BLaER1 treated with 17β-estradiol and CSF1 and Interleukin-3, amounts not matched to agents 10 nM and 100 nM (cell line): ENCODE measurements around the gene THUMPD3.
A peak's percentile ranks its signal among the peaks of the same experiment; 100 is the strongest.

ENCODE experiments used
- H3K27ac ChIP-seq, 11 experiments: shearing (Covaris generic); formaldehyde crosslinking; 2 replicates each; pipeline ENCODE4 v1.8.1; 2022
- H3K27me3 ChIP-seq, 11 experiments: shearing (Covaris generic); formaldehyde crosslinking; 2 replicates each; pipeline ENCODE4 v1.8.1; 2022
- H3K36me3 ChIP-seq, 11 experiments: shearing (Covaris generic); formaldehyde crosslinking; 2 replicates each; pipeline ENCODE4 v1.8.1; 2022
- H3K4me1 ChIP-seq, 10 experiments: shearing (Covaris generic); formaldehyde crosslinking; 2 replicates each; pipeline ENCODE4 v1.8.1; 2022
- H3K4me2 ChIP-seq, 11 experiments: shearing (Covaris generic); formaldehyde crosslinking; 2 replicates each; pipeline ENCODE4 v1.8.1; 2022
- H3K4me3 ChIP-seq, 10 experiments: shearing (Covaris generic); formaldehyde crosslinking; 2 replicates each; pipeline ENCODE4 v1.8.1; 2022
- H3K9ac ChIP-seq, 11 experiments: shearing (Covaris generic); formaldehyde crosslinking; 2 replicates each; pipeline ENCODE4 v1.8.1; 2022
- H3K9me3 ChIP-seq, 11 experiments: shearing (Covaris generic); formaldehyde crosslinking; replicated peaks in 1 of 11; 2 replicates each; pipeline ENCODE4 v1.8.1; 2022
- H4K20me1 ChIP-seq, 11 experiments: shearing (Covaris generic); formaldehyde crosslinking; 2 replicates each; pipeline ENCODE4 v1.8.1; 2022
- Cebpa-rat ChIP-seq, 11 experiments: shearing (Covaris generic); IDR thresholded peaks; 2 replicates each; pipeline ENCODE4 v1.8.1; 2022

The THUMPD3 gene

GRCh38 chr3:9405756-9406155 is 42.9 kb downstream of the THUMPD3 start:
- Histone ChIP-seq H3K9me3 (peaks cover 0 to 15% (median 0%) of the 10 kb centered on the region in 11 experiments; a peak in 4 of 22 replicates), H3K4me3 (no peak overlapping the region), H3K4me2 (peak overlapping the region in 2 of 11 experiments; percentile 63 to 72; a peak in 2 of 22 replicates), H3K27me3 (no peaks in the 10 kb centered on the region), H3K36me3 (peaks cover 0 to 27% (median 15%) of the 10 kb centered on the region in 11 experiments; a peak in 14 of 22 replicates), H4K20me1 (peaks cover 93 to 100% (median 100%) of the 10 kb centered on the region in 11 experiments), H3K4me1 (peaks cover 36 to 95% (median 62%) of the 10 kb centered on the region in 10 experiments), H3K9ac (peak overlapping the region in 1 of 11 experiments; percentile 21; a peak in 1 of 22 replicates), H3K27ac (no peak overlapping the region)
- TF ChIP-seq Cebpa-rat (IDR thresholded peaks at IDR 0.05): no peak

GRCh38 chr3:9406856-9407626 is 44.2 kb downstream of the THUMPD3 start:
- Histone ChIP-seq H3K4me2 (peak overlapping the region; percentile 39 to 74 (median 63); a peak in 20 of 22 replicates), H3K9me3 (peaks cover 0 to 15% (median 0%) of the 10 kb centered on the region in 11 experiments; a peak in 4 of 22 replicates), H3K27ac (peak overlapping the region in 3 of 11 experiments; percentile 4 to 7 (median 5); a peak in 3 of 22 replicates), H3K36me3 (peaks cover 0 to 29% (median 12%) of the 10 kb centered on the region in 11 experiments; a peak in 14 of 22 replicates), H3K27me3 (no peaks in the 10 kb centered on the region), H4K20me1 (peaks cover 92 to 100% (median 100%) of the 10 kb centered on the region in 11 experiments), H3K4me1 (peaks cover 28 to 95% (median 53%) of the 10 kb centered on the region in 10 experiments), H3K9ac (0 out of 22 replicates have a peak overlapping the region, but pooled peaks of 2 of the 11 experiments have one; percentile 2 to 4), H3K4me3 (no peak overlapping the region)
- TF ChIP-seq Cebpa-rat (IDR thresholded peaks at IDR 0.05): no peak

- no peak overlapping the region for H3K4me3 ChIP-seq
- peaks cover 0 to 37% (median 18%) of the 10 kb centered on the region in 11 experiments; a peak in 17 of 22 replicates for H3K36me3 ChIP-seq
- H3K4me1 ChIP-seq: peaks cover 21 to 95% (median 42%) of the 10 kb centered on the region in 10 experiments
- H3K4me2 ChIP-seq: peak overlapping the region in 4 of 11 experiments; percentile 3 to 74 (median 68); a peak in 3 of 22 replicates
- no peak overlapping the region for H3K9ac ChIP-seq
- TF ChIP-seq Cebpa-rat (IDR thresholded peaks at IDR 0.05): no peak
- H3K9me3 ChIP-seq: peaks cover 0 to 15% (median 0%) of the 10 kb centered on the region in 11 experiments; a peak in 5 of 22 replicates
- no peaks in the 10 kb centered on the region for H3K27me3 ChIP-seq
- no peak overlapping the region for H3K27ac ChIP-seq
- H4K20me1 ChIP-seq: peaks cover 92 to 100% (median 100%) of the 10 kb centered on the region in 11 experiments
Observed at GRCh38 chr3:9408061-9408460, 45.2 kb downstream of the THUMPD3 start.

- Histone ChIP-seq H3K4me1 (peaks cover 21 to 94% (median 38%) of the 10 kb centered on the region in 10 experiments), H3K36me3 (peaks cover 0 to 40% (median 23%) of the 10 kb centered on the region in 11 experiments; a peak in 19 of 22 replicates), H3K4me3 (no peak overlapping the region), H3K27ac (no peak overlapping the region), H3K4me2 (no peak overlapping the region), H4K20me1 (peaks cover 92 to 100% (median 100%) of the 10 kb centered on the region in 11 experiments), H3K9me3 (peaks cover 0 to 15% (median 0%) of the 10 kb centered on the region in 11 experiments; a peak in 5 of 22 replicates), H3K9ac (no peak overlapping the region), H3K27me3 (no peaks in the 10 kb centered on the region)
- no peak for TF ChIP-seq Cebpa-rat (IDR thresholded peaks at IDR 0.05)
Observed at GRCh38 chr3:9408546-9408945, 45.7 kb downstream of the THUMPD3 start.

- Histone ChIP-seq H3K4me1 (peaks cover 17 to 82% (median 30%) of the 10 kb centered on the region in 10 experiments), H3K4me3 (no peak overlapping the region), H3K9me3 (peaks cover 0 to 15% (median 0%) of the 10 kb centered on the region in 11 experiments; a peak in 5 of 22 replicates), H4K20me1 (peaks cover 88 to 100% (median 100%) of the 10 kb centered on the region in 11 experiments), H3K27me3 (no peaks in the 10 kb centered on the region), H3K4me2 (peak overlapping the region in 7 of 11 experiments; percentile 8 to 76 (median 45); a peak in 10 of 22 replicates), H3K9ac (no peak overlapping the region), H3K27ac (peak overlapping the region in 7 of 11 experiments; percentile 1 to 42 (median 23); a peak in 8 of 22 replicates), H3K36me3 (peaks cover 7 to 54% (median 29%) of the 10 kb centered on the region in 11 experiments; a peak in 20 of 22 replicates)
- TF ChIP-seq Cebpa-rat (IDR thresholded peaks at IDR 0.05): no peak
Observed at GRCh38 chr3:9409981-9410854, 47.4 kb downstream of the THUMPD3 start.

GRCh38 chr3:9411302-9411701 is 48.4 kb downstream of the THUMPD3 start:
- Histone ChIP-seq H3K9ac (no peak overlapping the region), H3K4me3 (no peak overlapping the region), H3K36me3 (peaks cover 18 to 65% (median 40%) of the 10 kb centered on the region in 11 experiments; a peak in 21 of 22 replicates), H3K27me3 (no peaks in the 10 kb centered on the region), H3K4me2 (peak overlapping the region in 2 of 11 experiments; percentile 64 to 76; a peak in 3 of 22 replicates), H4K20me1 (peaks cover 88 to 100% (median 100%) of the 10 kb centered on the region in 11 experiments), H3K9me3 (peaks cover 0 to 19% (median 0%) of the 10 kb centered on the region in 11 experiments; a peak in 5 of 22 replicates), H3K4me1 (peaks cover 15 to 85% (median 31%) of the 10 kb centered on the region in 10 experiments), H3K27ac (no peak overlapping the region)
- no peak for TF ChIP-seq Cebpa-rat (IDR thresholded peaks at IDR 0.05)

- H3K4me3 ChIP-seq: no peak overlapping the region
- no peak overlapping the region for H3K27ac ChIP-seq
- no peak for TF ChIP-seq Cebpa-rat (IDR thresholded peaks at IDR 0.05)
- peaks cover 0 to 19% (median 0%) of the 10 kb centered on the region in 11 experiments; a peak in 5 of 22 replicates for H3K9me3 ChIP-seq
- H3K36me3 ChIP-seq: peaks cover 17 to 74% (median 43%) of the 10 kb centered on the region in 11 experiments; a peak in 21 of 22 replicates
- H3K4me2 ChIP-seq: peak overlapping the region in 2 of 11 experiments; percentile 44 to 76; a peak in 3 of 22 replicates
- H4K20me1 ChIP-seq: peaks cover 88 to 100% (median 100%) of the 10 kb centered on the region in 11 experiments
- no peak overlapping the region for H3K9ac ChIP-seq
- H3K4me1 ChIP-seq: peaks cover 5 to 78% (median 27%) of the 10 kb centered on the region in 10 experiments
- H3K27me3 ChIP-seq: no peaks in the 10 kb centered on the region
Observed at GRCh38 chr3:9412293-9412692, 49.4 kb downstream of the THUMPD3 start.

- H3K4me2 ChIP-seq: no peak overlapping the region
- peaks cover 24 to 65% (median 39%) of the 10 kb centered on the region in 11 experiments; a peak in 21 of 22 replicates for H3K36me3 ChIP-seq
- no peaks in the 10 kb centered on the region for H3K27me3 ChIP-seq
- no peak overlapping the region for H3K27ac ChIP-seq
- H4K20me1 ChIP-seq: peaks cover 95 to 100% (median 100%) of the 10 kb centered on the region in 11 experiments
- no peak overlapping the region for H3K9ac ChIP-seq
- no peak overlapping the region for H3K4me3 ChIP-seq
- H3K9me3 ChIP-seq: peaks cover 0 to 11% (median 0%) of the 10 kb centered on the region in 11 experiments; a peak in 3 of 22 replicates
- H3K4me1 ChIP-seq: peaks cover 0 to 65% (median 20%) of the 10 kb centered on the region in 10 experiments; a peak in 16 of 20 replicates
- TF ChIP-seq Cebpa-rat (IDR thresholded peaks at IDR 0.05): no peak
Observed at GRCh38 chr3:9414826-9415225, 52.0 kb downstream of the THUMPD3 start.
